Esophagus muscularis mucosa (tissue), 4 donors: ENCODE results near the gene C11orf68. TPM values are rescaled to one million over a fixed set of nuclear protein-coding genes. Genes with fewer than 3 reads are reported as not detected.

Experiments used
- DNase-seq: peaks from one replicate; pipeline ENCODE4 v3.0.0-alpha.2; 2017; ENCODE audit errors: extremely low spot score
- H3K27ac ChIP-seq, 4 donors: fragments of 200-600 bp; sonication (generic); replicated peaks in 1 of 4; 1 replicate in 3 of 4; 2 replicates in 1 of 4; pipeline ENCODE4 v1.5.1; 2016 to 2019; ENCODE audit warnings: mild to moderate bottlenecking in 1 of 4
- H3K27me3 ChIP-seq, 4 donors: fragments of 200-600 bp; sonication (generic); one replicate each; pipeline versions ENCODE4 v1.5.1 to v1.6.0; 2016 to 2019
- H3K36me3 ChIP-seq, 4 donors: fragments of 200-600 bp; sonication (generic); one replicate each; pipeline ENCODE4 v1.5.1; 2016 to 2019
- H3K4me1 ChIP-seq, 4 donors: fragments of 200-600 bp; sonication (generic); one replicate each; pipeline ENCODE4 v1.5.1; 2016 to 2019
- H3K4me3 ChIP-seq, 4 donors: fragments of 200-600 bp; sonication (generic); 1 replicate in 2 of 4; 2 replicates in 2 of 4; pipeline ENCODE4 v1.5.1; 2016 to 2019; ENCODE audit warnings: mild to moderate bottlenecking in 4 of 4, moderate library complexity in 1 of 4
- H3K9me3 ChIP-seq, 4 donors: fragments of 200-600 bp; sonication (generic); 1 replicate in 3 of 4; 2 replicates in 1 of 4; pipeline ENCODE4 v1.5.1; 2016 to 2019
- CTCF ChIP-seq, 3 experiments: fragments of 200-600 bp in 2 of 3; fragments of 450-650 bp in 1 of 3; sonication (generic) in 2 of 3; IDR thresholded peaks; one replicate each; pipeline ENCODE4 v1.5.1; 2017 to 2019; ENCODE audit warnings: antibody characterized with exemption in 3 of 3, mild to moderate bottlenecking in 2 of 3, moderate library complexity in 1 of 3
- EP300 ChIP-seq: sonication (generic); formaldehyde crosslinking; IDR thresholded peaks from one replicate; pipeline ENCODE4 v1.6.1; 2017; ENCODE audit warnings: antibody characterized with exemption
- POLR2A ChIP-seq: fragments of 450-650 bp; IDR thresholded peaks from one replicate; pipeline ENCODE4 v1.6.1; 2017; ENCODE audit warnings: antibody characterized with exemption, moderate library complexity, mild to moderate bottlenecking, low read depth
- POLR2AphosphoS5 ChIP-seq, 2 donors: sonication (generic); formaldehyde crosslinking; IDR thresholded peaks; one replicate each; pipeline ENCODE4 v1.6.1; 2017; ENCODE audit warnings: antibody characterized with exemption in 2 of 2
- WGBS: methylation state at CpG from one replicate; pipeline ENCODE4 v1.1.5; 2018; 5-methylcytosine and 5-hydroxymethylcytosine counted together
- intact Hi-C: fragments of 100-400 bp; cut with DNase I; formaldehyde crosslinking; loops from one replicate; pipeline ENCODE4 v1.15.1; 2023
- total RNA-seq, 4 donors: library from RNA; depleted of rRNA; stranded (reverse); fragments of >200 nt; gene quantifications; one replicate each; pipeline versions ENCODE4 v1.1.0 to v1.2.1, GENCODE V29; 2016

C11orf68 gene
- total RNA-seq, result 10 to 100 TPM; 18.2 to 56.0 (median 28.0) TPM

- WGBS, result 16% methylated on average over 20 of the region's 77 CpGs
- Histone ChIP-seq H3K9me3 (no peaks in the 10 kb centered on the region), H3K27me3 (no peaks in the 10 kb centered on the region), H3K4me1 (peaks cover 49 to 67% (median 58%) of the 10 kb centered on the region in 4 donors), H3K36me3 (peaks cover 7 to 36% (median 27%) of the 10 kb centered on the region in 4 donors), H3K27ac (peak within 1 kb of the TSS; percentile 91 to 99 (median 96)), H3K4me3 (peak within 1 kb of the TSS; percentile 68 to 99 (median 88))
- intact Hi-C loops, result loop anchor here (1.0 kb wide), 1 partner anchor 30 kb away; the partner anchor contains the start of gene FIBP
- DNase-seq, result no peak
- peak; percentile 50 to 74 for TF ChIP-seq POLR2AphosphoS5 (IDR thresholded peaks at IDR 0.05)
- no peak for TF ChIP-seq EP300
- no peak for TF ChIP-seq CTCF (IDR thresholded peaks at IDR 0.05)
- TF ChIP-seq POLR2A, result no peak
Measured at GRCh38 chr11:65918211-65919140, at the start of gene C11orf68. C11orf68 (minus strand) TSS chr11:65919062; CDS start chr11:65919031, 31 bp downstream.

GRCh38 chr11:65967329-65967934 lies 48.6 kb upstream of the C11orf68 start:
- Histone ChIP-seq H3K27me3 (no peaks in the 10 kb centered on the region), H3K9me3 (no peaks in the 10 kb centered on the region), H3K4me3 (no peak overlapping the region), H3K36me3 (peaks cover 61 to 83% (median 72%) of the 10 kb centered on the region in 4 donors), H3K4me1 (peaks cover 16 to 22% (median 20%) of the 10 kb centered on the region in 4 donors), H3K27ac (no peak overlapping the region)
- DNase-seq, result no peak
- 88% methylated on average over 30 of the region's 30 CpGs for WGBS
- TF ChIP-seq POLR2AphosphoS5 (IDR thresholded peaks at IDR 0.05) (no peak), CTCF (IDR thresholded peaks at IDR 0.05) (no peak), EP300 (no peak), POLR2A (no peak)
- intact Hi-C loops, result no loop called here

DNA sequence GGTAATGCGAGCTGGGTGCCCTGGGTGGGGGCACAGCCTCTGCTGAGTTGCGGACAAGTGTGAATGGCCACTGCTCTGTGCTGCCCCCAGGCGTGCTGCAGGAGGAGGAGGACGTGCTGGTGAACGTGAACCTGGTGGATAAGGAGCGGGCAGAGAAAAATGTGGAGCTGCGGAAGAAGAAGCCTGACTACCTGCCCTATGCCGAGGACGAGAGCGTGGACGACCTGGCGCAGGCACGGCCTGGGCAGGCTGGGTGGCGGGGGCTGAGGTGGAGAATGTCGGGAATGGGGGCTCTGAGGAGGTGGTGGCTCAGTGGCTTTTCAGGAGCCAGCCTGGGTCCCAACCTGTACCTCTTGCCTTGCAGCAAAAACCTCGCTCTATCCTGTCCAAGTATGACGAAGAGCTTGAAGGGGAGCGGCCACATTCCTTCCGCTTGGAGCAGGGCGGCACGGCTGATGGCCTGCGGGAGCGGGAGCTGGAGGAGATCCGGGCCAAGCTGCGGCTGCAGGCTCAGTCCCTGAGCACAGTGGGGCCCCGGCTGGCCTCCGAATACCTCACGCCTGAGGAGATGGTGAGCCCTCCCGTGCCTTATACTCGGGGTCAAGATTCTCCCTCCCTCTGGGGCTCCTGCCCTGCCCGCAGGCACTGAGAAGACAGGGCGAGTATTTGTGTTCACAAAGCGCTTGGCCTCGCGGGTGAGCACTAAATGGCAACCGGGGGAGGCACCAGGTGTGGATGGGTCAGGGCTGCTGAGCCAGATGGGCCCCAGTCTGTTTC lies 47.3 kb upstream of the C11orf68 start:
- WGBS, result 91% methylated on average over 28 of the region's 36 CpGs
- Histone ChIP-seq H3K36me3 (peaks cover 61 to 72% (median 68%) of the 10 kb centered on the region in 4 donors), H3K9me3 (no peaks in the 10 kb centered on the region), H3K4me3 (no peak overlapping the region), H3K27me3 (no peaks in the 10 kb centered on the region), H3K27ac (no peak overlapping the region), H3K4me1 (peaks cover 18 to 28% (median 26%) of the 10 kb centered on the region in 4 donors)
- no peak for DNase-seq
- intact Hi-C loops, result no loop called here
- no peak for TF ChIP-seq POLR2AphosphoS5 (IDR thresholded peaks at IDR 0.05)
- no peak for TF ChIP-seq CTCF (IDR thresholded peaks at IDR 0.05)
- no peak for TF ChIP-seq POLR2A
- TF ChIP-seq EP300, result no peak

GRCh38 chr11:65964906-65965305 lies 46.0 kb upstream of the C11orf68 start:
- TF ChIP-seq POLR2AphosphoS5 (IDR thresholded peaks at IDR 0.05), result no peak
- TF ChIP-seq POLR2A, result no peak
- no peak for TF ChIP-seq EP300
- TF ChIP-seq CTCF (IDR thresholded peaks at IDR 0.05), result no peak
- Histone ChIP-seq H3K4me3 (no peak overlapping the region), H3K36me3 (peaks cover 58 to 65% (median 61%) of the 10 kb centered on the region in 4 donors), H3K4me1 (peaks cover 23 to 34% (median 32%) of the 10 kb centered on the region in 4 donors), H3K27ac (no peak overlapping the region), H3K27me3 (no peaks in the 10 kb centered on the region), H3K9me3 (no peaks in the 10 kb centered on the region)
- intact Hi-C loops, result loop anchor here (5.0 kb wide), 1 partner anchor 37 kb away; the partner anchor contains the start of genes BANF1 and EIF1AD
- 71% methylated on average over 9 of the region's 10 CpGs for WGBS
- no peak for DNase-seq
